Heart left ventricle (tissue), 13 donors: ENCODE results near the gene PARG.
"Not testable (repeated sequence)": the region's sequence is repeated elsewhere in the genome, so short reads cannot be mapped to it uniquely, and the experiment has no call there.

Experiments
- POLR2A ChIP-seq, 2 donors: fragments of 450-650 bp; IDR thresholded peaks; one replicate each; pipeline ENCODE4 v1.6.1; 2017; ENCODE audit warnings: antibody characterized with exemption in 2 of 2, mild to moderate bottlenecking in 2 of 2, moderate library complexity in 2 of 2
- TF ChIP-seq, protein P1 (sequence below), 12 donors: fragments of 200-600 bp; sonication (generic) in 4 of 12; IDR thresholded peaks; one replicate each; pipeline versions ENCODE4 v1.5.0 to v1.8.0; 2018 to 2022; ENCODE audit warnings: antibody characterized with exemption in 12 of 12, mild to moderate bottlenecking in 5 of 12
- donor health status: ischemic (EF 13 %, LVEDD 7.1; RV severe dilation, severe dysfunction).
- donor health status: DM: no; HTN: yes; CAD: no.
- donor health status: DM: no; HTN: no; CAD: no.
- donor health status: ischemic (EF 25% LVEDD 6.9; RV normal size, moderate dysfunction).
- donor health status: ischemic (EF 25% LVEDD 5.7; RV mildly dilated, moderate dysfunction).
- donor health status: ischemic (EF 35%, LVEDD 5.7; RV mildly dilated, moderate dysfunction).
- donor health status: nonischemic (EF 11% LVEDD 7.7; RV severe dilation, severe dysfunction).
- donor health status: DM: yes; HTN: yes; CAD: no.
- donor health status: PGD.
- donor health status: ischemic (EF 29% LVEDD 5.4; RV normal size, mild dysfunction).
- donor health status: nonischemic (EF 23%, LVEDD 6.1; RV moderate dilation, normal function).

DNA sequence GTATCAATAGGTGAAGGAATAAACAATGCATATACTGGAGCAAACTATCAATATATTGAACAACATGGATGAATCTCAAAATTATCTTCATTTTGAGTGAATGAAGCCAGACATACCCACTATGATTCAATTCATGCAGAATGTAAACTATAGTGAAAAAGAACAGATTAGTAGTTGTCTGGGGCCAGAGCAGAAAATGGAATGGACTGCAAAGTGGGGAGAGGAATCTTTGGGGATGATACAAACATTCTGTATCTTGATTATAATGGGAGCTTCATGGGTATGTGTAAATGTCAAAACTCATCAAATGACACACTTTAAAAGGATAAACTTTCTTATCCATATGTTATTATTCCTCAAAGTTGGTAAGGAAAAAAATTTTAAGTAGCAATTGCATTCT lies 23.9 kb downstream of the PARG start:
- TF ChIP-seq, protein P1, sequence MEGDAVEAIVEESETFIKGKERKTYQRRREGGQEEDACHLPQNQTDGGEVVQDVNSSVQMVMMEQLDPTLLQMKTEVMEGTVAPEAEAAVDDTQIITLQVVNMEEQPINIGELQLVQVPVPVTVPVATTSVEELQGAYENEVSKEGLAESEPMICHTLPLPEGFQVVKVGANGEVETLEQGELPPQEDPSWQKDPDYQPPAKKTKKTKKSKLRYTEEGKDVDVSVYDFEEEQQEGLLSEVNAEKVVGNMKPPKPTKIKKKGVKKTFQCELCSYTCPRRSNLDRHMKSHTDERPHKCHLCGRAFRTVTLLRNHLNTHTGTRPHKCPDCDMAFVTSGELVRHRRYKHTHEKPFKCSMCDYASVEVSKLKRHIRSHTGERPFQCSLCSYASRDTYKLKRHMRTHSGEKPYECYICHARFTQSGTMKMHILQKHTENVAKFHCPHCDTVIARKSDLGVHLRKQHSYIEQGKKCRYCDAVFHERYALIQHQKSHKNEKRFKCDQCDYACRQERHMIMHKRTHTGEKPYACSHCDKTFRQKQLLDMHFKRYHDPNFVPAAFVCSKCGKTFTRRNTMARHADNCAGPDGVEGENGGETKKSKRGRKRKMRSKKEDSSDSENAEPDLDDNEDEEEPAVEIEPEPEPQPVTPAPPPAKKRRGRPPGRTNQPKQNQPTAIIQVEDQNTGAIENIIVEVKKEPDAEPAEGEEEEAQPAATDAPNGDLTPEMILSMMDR (IDR thresholded peaks at IDR 0.05): not testable (repeated sequence)
- not testable (repeated sequence) for TF ChIP-seq POLR2A (IDR thresholded peaks at IDR 0.05)
